KBM-7 (cell line): ENCODE data around the gene ADAM10.
A peak's percentile ranks its signal among the peaks of the same experiment; 100 is the strongest.

Source experiments
- DNase-seq: peaks from one replicate; pipeline ENCODE4 v3.0.0-alpha.2; 2015
- in situ Hi-C: fragments of 300-500 bp; cut with MboI; formaldehyde crosslinking; loops from 2 replicates; pipeline ENCODE4 v1.14.3; 2020; ENCODE audit warnings: low sequenced_read_pairs, low pct_unique_long_range_greater_than_20kb, mixed read lengths

The ADAM10 gene

GRCh38 chr15:58549785-58550074 is 199.8 kb downstream of the ADAM10 start:
- in situ Hi-C loops: no loop called here
- no peak for DNase-seq

GRCh38 chr15:58549013-58549784 is 200.3 kb downstream of the ADAM10 start:
- no peak for DNase-seq
- in situ Hi-C loops: no loop called here

GRCh38 chr15:58548308-58549012 is 201.0 kb downstream of the ADAM10 start:
- in situ Hi-C loops: no loop called here
- no peak for DNase-seq

GRCh38 chr15:58547628-58548307 is 201.7 kb downstream of the ADAM10 start:
- no peak for DNase-seq
- in situ Hi-C loops: no loop called here

- in situ Hi-C loops: no loop called here
- DNase-seq: no peak
Observed at GRCh38 chr15:58546635-58547627, 202.6 kb downstream of the ADAM10 start.

GRCh38 chr15:58546066-58546591 is 203.4 kb downstream of the ADAM10 start:
- in situ Hi-C loops: no loop called here
- peak; percentile 32 for DNase-seq

- in situ Hi-C loops: no loop called here
- peak; percentile 91 for DNase-seq
Observed at GRCh38 chr15:58545307-58546065, 204.0 kb downstream of the ADAM10 start.

- in situ Hi-C loops: no loop called here
- DNase-seq: no peak
Observed at GRCh38 chr15:58544756-58545155, 204.8 kb downstream of the ADAM10 start.

GRCh38 chr15:58543664-58544335 is 205.7 kb downstream of the ADAM10 start:
- no peak for DNase-seq
- in situ Hi-C loops: no loop called here

GRCh38 chr15:58541410-58542087 is 208.0 kb downstream of the ADAM10 start:
- DNase-seq: no peak
- in situ Hi-C loops: no loop called here

- DNase-seq: no peak
- in situ Hi-C loops: no loop called here
Observed at GRCh38 chr15:58539548-58539947, 210.0 kb downstream of the ADAM10 start.

GRCh38 chr15:58538901-58539300 is 210.6 kb downstream of the ADAM10 start:
- in situ Hi-C loops: no loop called here
- DNase-seq: no peak
